Mucosa of stomach (tissue), 1 donor: Measurements from ENCODE around the gene RBMS1.
"Not testable (repeated sequence)": the region's sequence is repeated elsewhere in the genome, so short reads cannot be mapped to it uniquely, and the experiment has no call there.

ENCODE experiments used
- H3K27me3 ChIP-seq: one replicate; pipeline ENCODE4 v1.7.0; 2013; ENCODE audit warnings: mild to moderate bottlenecking, low read length; ENCODE audit not compliant: control insufficient read depth, insufficient read depth
- H3K36me3 ChIP-seq: one replicate; pipeline ENCODE4 v1.7.0; 2013; ENCODE audit warnings: low read length; ENCODE audit not compliant: control insufficient read depth, insufficient read depth
- H3K4me1 ChIP-seq: one replicate; pipeline ENCODE4 v1.7.0; 2013; ENCODE audit warnings: mild to moderate bottlenecking, low read length; ENCODE audit not compliant: control insufficient read depth, insufficient read depth
- H3K4me3 ChIP-seq: one replicate; pipeline ENCODE4 v1.7.0; 2013; ENCODE audit warnings: low read length
- H3K9ac ChIP-seq: one replicate; pipeline ENCODE4 v1.7.0; 2013; ENCODE audit warnings: mild to moderate bottlenecking, low read length, moderate library complexity
- H3K9me3 ChIP-seq: one replicate; pipeline ENCODE4 v1.7.0; 2013; ENCODE audit warnings: mild to moderate bottlenecking, low read length, moderate library complexity; ENCODE audit not compliant: control insufficient read depth
- donor health status: Pancreatic carcinoma.

Gene RBMS1

GRCh38 chr2:160494201-160494644 is 616 bp upstream of the RBMS1 start:
- H3K9ac ChIP-seq: peak overlapping the region; percentile 83
- no peaks in the 10 kb centered on the region for H3K9me3 ChIP-seq
- peaks cover 3% of the 10 kb centered on the region for H3K27me3 ChIP-seq
- no peaks in the 10 kb centered on the region for H3K4me1 ChIP-seq
- no peak overlapping the region for H3K4me3 ChIP-seq
- H3K36me3 ChIP-seq: no peaks in the 10 kb centered on the region

GRCh38 chr2:160492401-160493226 is 993 bp downstream of the RBMS1 start:
- Histone ChIP-seq H3K36me3 (no peaks in the 10 kb centered on the region), H3K4me3 (peak overlapping the region; percentile 80), H3K27me3 (peaks cover 3% of the 10 kb centered on the region), H3K4me1 (no peaks in the 10 kb centered on the region), H3K9ac (peak overlapping the region; percentile 83), H3K9me3 (no peaks in the 10 kb centered on the region)

GRCh38 chr2:160491911-160492371 is 1.7 kb downstream of the RBMS1 start:
- no peaks in the 10 kb centered on the region for H3K4me1 ChIP-seq
- peaks cover 3% of the 10 kb centered on the region for H3K27me3 ChIP-seq
- no peaks in the 10 kb centered on the region for H3K36me3 ChIP-seq
- H3K9ac ChIP-seq: peak overlapping the region; percentile 83
- no peaks in the 10 kb centered on the region for H3K9me3 ChIP-seq
- H3K4me3 ChIP-seq: peak overlapping the region; percentile 80

GRCh38 chr2:160490733-160491685 is 2.6 kb downstream of the RBMS1 start:
- no peaks in the 10 kb centered on the region for H3K36me3 ChIP-seq
- no peak overlapping the region for H3K4me3 ChIP-seq
- H3K9ac ChIP-seq: peak overlapping the region; percentile 83
- H3K9me3 ChIP-seq: no peaks in the 10 kb centered on the region
- H3K27me3 ChIP-seq: peaks cover 3% of the 10 kb centered on the region
- H3K4me1 ChIP-seq: no peaks in the 10 kb centered on the region

GRCh38 chr2:160489111-160489510 is 4.5 kb downstream of the RBMS1 start:
- H3K27me3 ChIP-seq: peaks cover 2% of the 10 kb centered on the region
- H3K4me1 ChIP-seq: no peaks in the 10 kb centered on the region
- H3K9ac ChIP-seq: no peak overlapping the region
- H3K9me3 ChIP-seq: no peaks in the 10 kb centered on the region
- no peak overlapping the region for H3K4me3 ChIP-seq
- no peaks in the 10 kb centered on the region for H3K36me3 ChIP-seq

GRCh38 chr2:160488289-160488688 is 5.3 kb downstream of the RBMS1 start:
- H3K4me3 ChIP-seq, H3K36me3 ChIP-seq, H3K4me1 ChIP-seq, H3K27me3 ChIP-seq, H3K9ac ChIP-seq, H3K9me3 ChIP-seq: not testable (repeated sequence)

GRCh38 chr2:160486341-160486740 is 7.3 kb downstream of the RBMS1 start:
- Histone ChIP-seq H3K36me3 (no peaks in the 10 kb centered on the region), H3K9me3 (no peaks in the 10 kb centered on the region), H3K9ac (no peak overlapping the region), H3K4me3 (no peak overlapping the region), H3K4me1 (no peaks in the 10 kb centered on the region), H3K27me3 (no peaks in the 10 kb centered on the region)

GRCh38 chr2:160484859-160485520 is 8.6 kb downstream of the RBMS1 start:
- no peaks in the 10 kb centered on the region for H3K9me3 ChIP-seq
- no peaks in the 10 kb centered on the region for H3K36me3 ChIP-seq
- no peak overlapping the region for H3K9ac ChIP-seq
- no peaks in the 10 kb centered on the region for H3K27me3 ChIP-seq
- H3K4me1 ChIP-seq: no peaks in the 10 kb centered on the region
- H3K4me3 ChIP-seq: no peak overlapping the region

GRCh38 chr2:160482673-160483072 is 10.9 kb downstream of the RBMS1 start:
- Histone ChIP-seq H3K9ac (no peak overlapping the region), H3K4me1 (no peaks in the 10 kb centered on the region), H3K36me3 (no peaks in the 10 kb centered on the region), H3K4me3 (no peak overlapping the region), H3K27me3 (no peaks in the 10 kb centered on the region), H3K9me3 (no peaks in the 10 kb centered on the region)

- Histone ChIP-seq H3K36me3 (no peaks in the 10 kb centered on the region), H3K9ac (no peak overlapping the region), H3K4me1 (peaks cover 4% of the 10 kb centered on the region), H3K4me3 (no peak overlapping the region), H3K27me3 (no peaks in the 10 kb centered on the region), H3K9me3 (no peaks in the 10 kb centered on the region)
These were observed 14.3 kb downstream of the RBMS1 start for GRCh38 chr2:160479269-160479668.

GRCh38 chr2:160478660-160479059 is 14.9 kb downstream of the RBMS1 start:
- Histone ChIP-seq H3K9ac (no peak overlapping the region), H3K27me3 (no peaks in the 10 kb centered on the region), H3K9me3 (no peaks in the 10 kb centered on the region), H3K4me1 (peaks cover 4% of the 10 kb centered on the region), H3K4me3 (no peak overlapping the region), H3K36me3 (no peaks in the 10 kb centered on the region)
